IPS DF 6.9 (cell line): ENCODE results near the gene PDZD7.
A peak's percentile ranks its signal among the peaks of the same experiment; 100 is the strongest.

ENCODE experiments used
- DNase-seq: peaks from one replicate; pipeline ENCODE4 v3.0.0-alpha.2; 2013; ENCODE audit warnings: low read depth, low spot score
- H3K27ac ChIP-seq: one replicate; pipeline ENCODE4 v1.5.1; 2013; ENCODE audit warnings: low read length, control low read depth
- H3K27me3 ChIP-seq: 2 replicates; pipeline ENCODE4 v1.6.1; 2013; ENCODE audit warnings: mild to moderate bottlenecking, low read length; ENCODE audit not compliant: control insufficient read depth, insufficient read depth
- H3K36me3 ChIP-seq: 2 replicates; pipeline ENCODE4 v1.6.1; 2013; ENCODE audit warnings: low read length; ENCODE audit not compliant: control insufficient read depth, insufficient read depth
- H3K4me1 ChIP-seq: 2 replicates; pipeline ENCODE4 v1.6.1; 2013; ENCODE audit warnings: low read length; ENCODE audit not compliant: control insufficient read depth, insufficient read depth
- H3K4me3 ChIP-seq: 2 replicates; pipeline ENCODE4 v1.5.1; 2013; ENCODE audit warnings: mild to moderate bottlenecking, low read length
- H3K9me3 ChIP-seq: 2 replicates; pipeline ENCODE4 v1.6.1; 2013; ENCODE audit warnings: low read length, inconsistent platforms; ENCODE audit not compliant: control insufficient read depth, insufficient read depth
- WGBS: extraction: QIAGEN DNeasy Blood & Tissue Kit; methylation state at CpG from one replicate; pipeline ENCODE4 v1.1.7; 2013; ENCODE audit warnings: mixed read lengths, missing lambda C conversion rate; ENCODE audit not compliant: insufficient read length, insufficient coverage; 5-methylcytosine and 5-hydroxymethylcytosine counted together

The PDZD7 gene

DNA sequence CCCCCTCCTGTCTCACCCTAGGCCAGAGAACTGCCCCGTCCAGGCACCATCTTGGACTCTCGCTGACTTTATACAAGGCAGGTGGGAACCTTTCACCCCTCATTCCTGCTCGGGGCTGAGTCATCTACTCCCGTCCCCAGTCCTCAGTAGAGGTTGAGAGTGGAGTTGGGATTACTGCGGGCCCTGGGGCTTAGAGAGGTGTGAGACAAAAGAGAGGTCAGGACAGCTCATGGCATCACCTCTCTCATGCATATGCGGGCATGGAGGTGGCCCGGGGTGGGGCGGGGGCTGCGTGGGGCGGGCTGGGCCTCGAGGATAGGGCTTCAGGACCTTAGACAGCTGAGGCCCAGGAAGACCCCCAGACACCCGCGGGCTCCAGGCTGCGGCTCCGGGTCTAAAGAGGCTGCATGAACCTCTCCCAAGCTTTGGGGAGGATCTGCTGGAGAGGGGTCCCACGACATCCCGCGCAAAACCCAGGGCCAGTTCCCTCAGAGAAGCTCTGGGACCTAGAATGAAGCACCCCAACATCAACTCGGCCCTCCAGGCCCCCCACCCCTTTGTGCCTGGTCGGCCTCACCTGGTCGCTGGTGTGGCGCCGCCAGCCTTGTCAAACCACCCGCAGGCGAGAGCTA is 317 bp downstream of the PDZD7 start:
- no peak for DNase-seq
- Histone ChIP-seq H3K4me1 (peaks cover 11% of the 10 kb centered on the region; the same call in 1 of the 2 replicates), H3K36me3 (no peaks in the 10 kb centered on the region), H3K27me3 (peaks cover 4% of the 10 kb centered on the region; the same call in 1 of the 2 replicates), H3K27ac (no peak overlapping the region), H3K4me3 (peak overlapping the region; percentile 24; the same call in 1 of the 2 replicates), H3K9me3 (no peaks in the 10 kb centered on the region)
- no CpG with 5 or more reads among the region's 25 CpGs for WGBS

DNA sequence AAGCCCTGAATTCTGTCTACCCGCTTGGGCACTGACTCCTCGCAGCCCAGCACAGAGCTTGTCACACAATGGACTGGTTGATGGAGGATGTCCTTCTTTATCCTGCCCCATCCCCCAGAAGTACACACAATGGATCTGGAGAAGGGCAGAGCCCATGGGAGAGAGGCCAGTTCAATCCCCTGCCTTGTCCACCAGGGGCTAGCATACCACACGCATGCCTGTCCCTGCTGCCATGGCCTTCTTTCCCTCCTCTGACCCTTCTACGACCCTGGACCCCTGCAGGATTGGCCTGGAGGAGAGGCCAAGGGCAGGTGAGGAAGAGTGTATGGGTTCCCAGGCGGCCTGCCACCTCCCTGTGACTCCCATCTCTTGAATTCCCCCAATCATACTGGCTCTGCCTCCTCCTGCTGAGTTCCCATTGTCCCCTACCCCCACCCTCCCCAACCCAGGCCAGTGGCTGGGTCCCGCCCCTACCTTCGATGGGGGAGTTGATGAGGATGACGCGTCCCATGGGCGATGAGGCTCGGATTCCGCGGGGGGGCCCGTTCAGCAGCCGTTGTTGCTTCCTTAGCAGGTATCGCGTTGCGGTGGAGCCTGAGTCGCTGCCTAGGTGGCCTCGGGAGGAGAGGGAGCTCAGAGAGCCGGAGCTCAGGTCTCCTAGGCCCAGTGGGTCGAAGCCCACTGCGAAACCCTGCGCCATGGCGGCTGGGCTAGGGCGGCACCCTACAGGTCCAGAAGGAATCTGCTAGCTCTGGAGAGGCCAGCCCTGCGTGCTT is 1.2 kb downstream of the PDZD7 start:
- Histone ChIP-seq H3K27me3 (peaks cover 4% of the 10 kb centered on the region; the same call in 1 of the 2 replicates), H3K9me3 (no peaks in the 10 kb centered on the region), H3K4me1 (peaks cover 11% of the 10 kb centered on the region; the same call in 1 of the 2 replicates), H3K36me3 (no peaks in the 10 kb centered on the region), H3K4me3 (no peak overlapping the region), H3K27ac (no peak overlapping the region)
- DNase-seq: no peak
- no CpG with 5 or more reads among the region's 27 CpGs for WGBS

DNA sequence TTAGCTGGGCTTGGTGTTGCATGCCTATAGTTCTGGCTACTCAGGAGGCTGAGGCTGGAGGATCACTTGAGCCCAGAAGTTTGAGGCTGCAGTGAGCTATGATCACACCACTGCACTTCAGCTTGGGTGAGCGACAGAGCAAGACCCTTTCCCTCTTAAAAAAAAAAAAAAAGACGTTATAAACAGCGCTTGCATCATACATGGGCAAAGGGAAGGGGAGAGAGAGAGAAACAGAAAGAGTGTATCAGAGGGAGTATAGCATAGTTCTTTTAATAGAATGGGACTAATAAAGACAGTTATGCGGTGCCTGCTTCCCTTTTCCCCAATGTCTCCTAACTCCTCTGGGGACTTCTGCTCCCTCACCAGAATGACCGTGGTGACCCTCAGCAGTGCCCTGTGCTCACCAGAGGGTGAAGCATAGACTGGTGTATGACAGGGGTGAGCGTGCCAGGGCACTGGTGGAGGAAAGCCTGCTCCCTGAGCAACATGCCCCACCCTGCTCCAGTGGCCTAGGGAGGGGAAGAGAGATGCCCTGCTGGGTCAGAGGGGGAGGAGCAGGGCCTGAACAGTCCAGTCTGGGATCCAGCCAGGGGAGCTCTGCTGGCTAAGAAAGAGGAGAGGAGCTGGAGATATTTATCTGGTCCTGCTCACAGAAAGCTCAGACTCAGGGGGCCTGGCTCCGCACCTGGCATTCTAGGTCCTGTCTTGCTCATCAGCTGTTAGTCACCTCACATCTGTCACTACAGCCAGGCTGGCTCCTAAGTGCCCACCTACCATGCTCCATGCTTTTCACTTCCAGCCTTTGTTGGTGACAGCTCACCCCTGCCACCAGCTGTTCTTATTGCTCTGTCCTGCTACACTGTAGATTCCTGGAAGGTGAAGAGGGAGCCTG is 2.2 kb downstream of the PDZD7 start:
- Histone ChIP-seq H3K27me3 (peaks cover 4% of the 10 kb centered on the region; the same call in 1 of the 2 replicates), H3K9me3 (no peaks in the 10 kb centered on the region), H3K4me3 (no peak overlapping the region), H3K27ac (no peak overlapping the region), H3K4me1 (peaks cover 11% of the 10 kb centered on the region; the same call in 1 of the 2 replicates), H3K36me3 (no peaks in the 10 kb centered on the region)
- DNase-seq: no peak
- WGBS: no CpG with 5 or more reads among the region's 7 CpGs

DNA sequence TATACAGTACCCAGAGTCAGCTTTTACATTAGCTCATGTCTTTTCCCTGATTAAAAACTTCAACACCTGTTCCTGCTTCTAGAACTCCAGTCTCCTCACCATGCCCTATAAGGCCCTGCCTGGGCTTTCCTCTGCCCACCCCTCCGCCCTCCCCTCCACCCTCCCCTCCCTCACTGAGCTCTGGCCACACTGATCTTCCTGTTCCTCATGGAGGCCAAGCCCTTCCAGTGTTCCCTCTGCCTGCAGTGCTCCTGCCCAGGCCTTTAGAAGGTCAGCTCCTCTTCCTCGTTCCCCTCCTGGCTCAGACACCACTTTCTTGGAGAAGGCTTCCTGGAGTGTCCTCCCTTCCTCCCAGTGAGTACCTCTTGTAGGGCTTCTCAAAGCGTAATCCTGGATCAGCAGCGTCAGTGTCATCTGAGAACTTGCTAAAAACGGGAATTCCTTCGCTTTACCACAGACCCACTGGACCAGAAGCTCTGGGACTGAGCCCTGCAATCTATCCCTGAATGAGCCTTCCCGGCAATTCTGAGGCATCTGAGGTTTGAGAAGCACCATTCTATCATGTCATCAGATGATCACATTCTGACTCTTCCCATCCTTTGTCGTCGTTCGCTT is 3.7 kb downstream of the PDZD7 start:
- H3K27me3 ChIP-seq: no peaks in the 10 kb centered on the region; the same call in 1 of the 2 replicates
- peaks cover 8% of the 10 kb centered on the region; the same call in 1 of the 2 replicates for H3K4me1 ChIP-seq
- no peak for DNase-seq
- H3K36me3 ChIP-seq: no peaks in the 10 kb centered on the region
- no peak overlapping the region for H3K4me3 ChIP-seq
- H3K9me3 ChIP-seq: no peaks in the 10 kb centered on the region
- WGBS: no CpG with 5 or more reads among the region's 10 CpGs
- H3K27ac ChIP-seq: no peak overlapping the region

DNA sequence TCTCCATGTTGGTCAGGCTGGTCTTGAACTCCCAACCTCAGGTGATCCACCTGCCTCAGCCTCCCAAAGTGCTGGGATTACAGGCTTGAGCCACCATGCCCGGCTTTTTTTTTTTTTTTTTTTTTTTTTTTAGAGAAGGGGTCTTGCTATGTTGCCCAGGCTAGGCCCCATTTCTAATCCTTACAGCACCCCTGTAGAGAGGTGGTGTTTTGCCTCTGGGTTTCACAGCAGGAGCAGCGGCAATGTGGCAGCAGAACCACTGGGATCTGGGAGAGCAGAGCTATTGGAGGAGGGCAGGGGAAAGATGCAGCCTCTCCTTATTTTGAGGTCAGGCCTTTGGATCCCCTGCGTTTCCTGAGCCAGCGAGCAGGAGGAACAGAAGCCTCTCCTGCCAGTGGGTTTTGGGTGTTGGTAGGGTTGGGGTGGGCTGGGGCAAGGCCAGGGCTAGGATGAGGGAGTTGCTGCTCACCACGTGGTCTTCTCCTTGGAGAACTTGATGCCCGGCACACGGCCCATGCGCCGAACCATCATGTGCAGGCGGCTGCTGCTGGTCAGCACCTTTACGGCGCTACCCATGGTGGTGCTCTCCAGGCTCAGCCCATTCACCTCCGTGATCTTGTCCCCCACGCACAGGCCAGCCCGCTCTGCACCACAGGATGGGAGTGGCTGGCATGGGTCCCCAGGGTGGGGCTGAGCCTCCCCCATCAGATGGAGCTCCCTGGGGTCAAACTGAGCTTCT is 7.8 kb downstream of the PDZD7 start:
- H3K4me1 ChIP-seq: no peaks in the 10 kb centered on the region
- H3K36me3 ChIP-seq: no peaks in the 10 kb centered on the region

DNA sequence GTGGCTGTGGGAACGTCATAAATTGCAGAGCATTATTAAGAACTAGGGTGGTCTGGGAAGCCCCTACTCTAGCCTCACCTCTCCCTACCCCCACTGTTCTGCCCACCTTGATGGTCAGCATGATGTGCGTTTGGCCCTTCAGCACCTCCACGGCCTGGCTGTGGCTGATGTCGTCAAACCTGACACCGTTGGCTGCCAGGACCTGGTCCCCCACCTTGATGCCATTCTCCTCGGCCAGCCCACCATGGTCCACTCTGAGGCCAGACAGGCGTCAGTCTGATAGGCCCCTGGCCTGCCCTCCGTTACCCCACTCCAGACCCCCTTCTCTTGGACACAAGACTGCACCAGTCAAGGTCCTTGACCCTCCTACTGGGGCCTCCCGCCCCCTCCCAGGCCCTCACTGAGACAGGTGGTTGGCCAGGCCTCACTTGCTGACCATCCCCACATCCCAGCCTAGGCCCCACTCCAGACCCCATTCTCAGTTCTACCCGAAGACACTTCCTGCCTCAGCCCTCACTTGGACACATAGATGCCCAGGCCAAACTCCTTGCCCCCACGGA is 9.2 kb downstream of the PDZD7 start:
- Histone ChIP-seq H3K27me3 (peaks cover 15% of the 10 kb centered on the region; the same call in 1 of the 2 replicates), H3K4me3 (no peak overlapping the region), H3K4me1 (no peaks in the 10 kb centered on the region), H3K36me3 (no peaks in the 10 kb centered on the region), H3K9me3 (no peaks in the 10 kb centered on the region), H3K27ac (no peak overlapping the region)
- DNase-seq: no peak
- WGBS: no CpG with 5 or more reads among the region's 11 CpGs

More for the DNA sequence above, 7.8 kb downstream of the PDZD7 start:
- no peak overlapping the region for H3K27ac ChIP-seq
- no peak overlapping the region for H3K4me3 ChIP-seq
- H3K9me3 ChIP-seq: no peaks in the 10 kb centered on the region
- H3K27me3 ChIP-seq: peaks cover 7% of the 10 kb centered on the region; the same call in 1 of the 2 replicates
- DNase-seq: no peak
- no CpG with 5 or more reads among the region's 15 CpGs for WGBS

DNA sequence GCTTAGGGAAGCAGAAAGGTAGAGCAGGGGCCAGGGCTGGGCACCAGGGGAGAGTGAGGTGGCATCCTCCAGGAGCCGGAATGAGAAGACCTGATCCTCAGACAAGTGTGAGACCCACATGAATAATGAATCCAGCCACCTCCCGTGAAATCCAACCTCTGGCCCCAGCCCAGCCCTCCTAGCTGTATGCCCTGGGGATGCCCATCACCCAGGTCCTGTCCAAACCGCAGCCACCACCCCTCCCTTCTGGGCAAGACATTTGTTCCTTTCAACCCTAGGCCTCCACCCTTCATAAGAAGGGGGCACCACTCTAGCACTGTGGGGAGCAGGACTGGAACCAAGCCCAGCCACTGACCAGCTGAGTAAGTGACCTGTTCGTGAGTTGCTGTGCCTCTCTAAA is 9.7 kb downstream of the PDZD7 start:
- H3K4me1 ChIP-seq: no peaks in the 10 kb centered on the region
- no CpG with 5 or more reads among the region's 4 CpGs for WGBS
- H3K27me3 ChIP-seq: peaks cover 16% of the 10 kb centered on the region; the same call in 1 of the 2 replicates
- no peak overlapping the region for H3K27ac ChIP-seq
- no peaks in the 10 kb centered on the region for H3K36me3 ChIP-seq
- DNase-seq: no peak
- H3K4me3 ChIP-seq: no peak overlapping the region
- no peaks in the 10 kb centered on the region for H3K9me3 ChIP-seq

DNA sequence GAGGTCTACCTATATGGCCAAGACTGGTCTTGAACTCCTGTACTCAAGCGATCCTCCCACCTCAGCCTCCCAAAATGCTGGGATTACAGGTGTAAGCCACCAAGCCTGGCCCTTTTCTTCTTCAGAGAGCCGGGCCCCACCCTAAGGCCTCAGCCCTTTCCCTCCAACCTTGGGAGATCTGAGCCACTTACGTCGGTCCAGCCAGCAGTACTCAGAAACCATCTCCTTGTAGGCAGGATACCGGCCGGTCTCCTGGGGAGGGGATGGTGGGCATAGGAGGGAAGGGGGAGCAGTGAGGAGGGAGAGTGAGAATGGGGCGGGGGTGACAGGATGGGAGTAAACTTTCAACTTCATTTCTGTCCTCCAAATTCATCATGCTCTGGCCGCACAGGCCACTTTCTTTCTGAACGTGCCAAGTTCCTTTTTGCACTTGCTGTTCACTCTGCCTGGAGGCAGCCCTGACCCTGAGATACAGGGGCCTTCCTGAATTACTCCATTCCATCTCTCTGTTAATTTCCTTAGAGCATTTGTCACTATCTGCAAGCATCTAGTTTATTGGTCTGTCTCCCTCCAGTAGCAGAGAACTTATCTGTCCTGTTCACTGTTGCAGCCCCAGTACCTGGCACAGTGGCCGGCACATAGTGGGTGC is 10.4 kb downstream of the PDZD7 start:
- no peak for DNase-seq
- no peaks in the 10 kb centered on the region for H3K4me1 ChIP-seq
- H3K9me3 ChIP-seq: no peaks in the 10 kb centered on the region
- H3K4me3 ChIP-seq: no peak overlapping the region
- no peaks in the 10 kb centered on the region for H3K36me3 ChIP-seq
- WGBS: no CpG with 5 or more reads among the region's 10 CpGs
- H3K27ac ChIP-seq: no peak overlapping the region
- H3K27me3 ChIP-seq: peaks cover 16% of the 10 kb centered on the region; the same call in 1 of the 2 replicates

DNA sequence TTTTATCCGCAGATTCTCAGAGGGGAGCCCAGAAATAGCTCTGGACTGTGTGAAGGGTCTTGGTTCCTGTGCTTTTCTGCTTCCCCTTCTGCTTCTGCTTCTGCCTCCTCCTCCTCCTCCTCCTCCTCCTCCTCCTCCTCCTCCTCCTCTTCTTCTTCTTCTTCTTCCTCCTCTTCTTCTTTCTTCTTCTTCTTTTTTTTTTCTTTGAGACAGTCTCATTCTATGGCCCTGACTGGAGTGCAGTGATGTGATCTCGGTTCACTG is 11.6 kb downstream of the PDZD7 start:
- H3K27ac ChIP-seq: no peak overlapping the region
- no peak for DNase-seq
- no CpG with 5 or more reads among the region's 2 CpGs for WGBS
- no peaks in the 10 kb centered on the region for H3K9me3 ChIP-seq
- H3K27me3 ChIP-seq: peaks cover 16% of the 10 kb centered on the region; the same call in 1 of the 2 replicates
- H3K36me3 ChIP-seq: no peaks in the 10 kb centered on the region
- no peak overlapping the region for H3K4me3 ChIP-seq
- no peaks in the 10 kb centered on the region for H3K4me1 ChIP-seq
